ENCODE results near the gene GFOD2. TPM values are rescaled to one million over a fixed set of nuclear protein-coding genes. Genes with fewer than 3 reads are reported as not detected.
A peak's percentile ranks its signal among the peaks of the same experiment; 100 is the strongest.

GFOD2 gene
- 27.5 and 34.3 TPM in 2 replicates for total RNA-seq (2014; rRNA removed; shearing (Covaris generic))
- 16.5 and 19.3 TPM in 2 replicates for polyA plus RNA-seq (2016; fragmentation: Nextera tagmentation; extraction: Ambion mirVana)
- long read RNA-seq, full-length matches to known transcripts, result 14 of 15 reads
- long read RNA-seq, partial matches to known transcripts, result 1 of 15 reads
- long read RNA-seq, other reads (novel, unspliced or antisense), result 0 of 15 reads

GRCh38 chr16:67719048-67719777 is at the start of gene GFOD2:
TSS of gene GFOD2 (minus strand) at chr16:67719316. CDS start at chr16:67685715, 33,601 bp downstream.
- peaks cover 10% of the 10 kb centered on the region for H3K27me3 Mint-ChIP-seq (ENCODE audit: insufficient read depth, low read depth, poor library complexity)
- peak; percentile 98 for DNase-seq (ENCODE audit: low spot score)
- H3K27me3 ChIP-seq (ENCODE audit: insufficient read depth), result no peaks in the 10 kb centered on the region

More at GRCh38 chr16:67719048-67719777, at the start of gene GFOD2:
- peak; percentile 83 for ATAC-seq
- Histone ChIP-seq H3K9me2 (ENCODE audit: insufficient read depth) (no peaks in the 10 kb centered on the region), H3F3A (replicated peaks; ENCODE audit: low read depth) (0 out of 2 replicates have a peak, but pooled peaks cover 3% of the 10 kb centered on the region), H3K79me2 (replicated peaks; ENCODE audit: insufficient read depth) (peaks cover 46% of the 10 kb centered on the region), H3K4me2 (peak within 1 kb of the TSS; percentile 98), H3K36me3 (ENCODE audit: insufficient read depth) (no peaks in the 10 kb centered on the region), H2AFZ (peak within 1 kb of the TSS; percentile 98), H3K4me3 (peak within 1 kb of the TSS; percentile 93), H4K20me1 (replicated peaks; ENCODE audit: insufficient read depth) (peaks cover 14% of the 10 kb centered on the region; the same call in 1 of the 2 replicates), H3K4me1 (ENCODE audit: insufficient read depth) (peaks cover 16% of the 10 kb centered on the region), H3K27ac (ENCODE audit: low read depth) (peak within 1 kb of the TSS; percentile 43; the same call in 1 of the 2 replicates)
- TF ChIP-seq ETS1 (IDR thresholded peaks at IDR 0.05), result peak; percentile 50; the same call in 1 of the 2 replicates
- TF ChIP-seq ZNF462 (CRISPR knock-in tag; IDR thresholded peaks at IDR 0.05), result no peak
- peak; percentile 96 for TF ChIP-seq POLR2AphosphoS5 (IDR thresholded peaks at IDR 0.05; ENCODE audit: low read depth)
- Mint-ChIP-seq H3K9me3 (no peaks in the 10 kb centered on the region; the same call in 2 of the 3 replicates), H3K36me3 (ENCODE audit: low read depth) (no peaks in the 10 kb centered on the region), H3K4me3 (peak within 1 kb of the TSS; percentile 91), H3K4me1 (peaks cover 14% of the 10 kb centered on the region; the same call in 2 of the 3 replicates), H3K27ac (peak within 1 kb of the TSS; percentile 86)

Measured in GM23338 (cell line).